Lung (tissue), 12 donors: ENCODE measurements around the gene OR10A4. TPM values are rescaled to one million over a fixed set of nuclear protein-coding genes. Genes with fewer than 3 reads are reported as not detected.
A peak's percentile ranks its signal among the peaks of the same experiment; 100 is the strongest.

Source experiments
- ATAC-seq: fragments of 200-7000 bp; cut with Tn5 transposase; one replicate; pipeline ENCODE4 v1.9.1; 2020; ENCODE audit warnings: moderate number of reproducible peaks; ENCODE audit not compliant: insufficient read depth, low FRiP score
- DNase-seq, 3 donors: peaks; one replicate each; pipeline ENCODE4 v3.0.0-alpha.2; 2013 to 2017
- H3K27ac ChIP-seq, 2 donors: one replicate each; pipeline ENCODE4 v1.5.1; 2013; ENCODE audit warnings: mild to moderate bottlenecking in 2 of 2, moderate library complexity in 2 of 2, control low read depth in 1 of 2, inconsistent platforms in 1 of 2, low read depth in 1 of 2, low read length in 1 of 2
- H3K27me3 ChIP-seq, 3 donors: one replicate each; pipeline ENCODE4 v1.5.1; 2013; ENCODE audit warnings: low read length in 2 of 3; ENCODE audit not compliant: control insufficient read depth in 3 of 3, insufficient read depth in 3 of 3
- H3K36me3 ChIP-seq, 4 donors: one replicate each; pipeline ENCODE4 v1.5.1; 2013; ENCODE audit warnings: low read length in 4 of 4, mild to moderate bottlenecking in 1 of 4, moderate library complexity in 1 of 4; ENCODE audit not compliant: control insufficient read depth in 4 of 4, insufficient read depth in 4 of 4
- H3K4me1 ChIP-seq, 5 donors: one replicate each; pipeline ENCODE4 v1.5.1; 2013; ENCODE audit warnings: low read length in 5 of 5, mild to moderate bottlenecking in 2 of 5, moderate library complexity in 1 of 5; ENCODE audit not compliant: control insufficient read depth in 5 of 5, insufficient read depth in 5 of 5
- H3K4me3 ChIP-seq: one replicate; pipeline ENCODE4 v1.5.1; 2013; ENCODE audit warnings: mild to moderate bottlenecking, control low read depth, moderate library complexity
- H3K9ac ChIP-seq, 2 donors: one replicate each; pipeline ENCODE4 v1.5.1; 2013; ENCODE audit warnings: low read length in 2 of 2, control low read depth in 1 of 2; ENCODE audit not compliant: insufficient read depth in 1 of 2
- H3K9me3 ChIP-seq, 4 donors: one replicate each; pipeline ENCODE4 v1.5.1; 2013; ENCODE audit warnings: low read length in 3 of 4, mild to moderate bottlenecking in 1 of 4, moderate library complexity in 1 of 4; ENCODE audit not compliant: control insufficient read depth in 4 of 4, insufficient read depth in 3 of 4
- WGBS, 2 donors: extraction: QIAGEN DNeasy Blood & Tissue Kit; methylation state at CpG; one replicate each; pipeline ENCODE4 v1.1.7; 2013; 5-methylcytosine and 5-hydroxymethylcytosine counted together
- polyA plus RNA-seq, 2 donors: library from polyadenylated mRNA; stranded (reverse); fragments of 200-250 nt; gene quantifications; one replicate each; pipeline ENCODE4 v1.2.1, GENCODE V29; 2013
- total RNA-seq, 2 donors: library from RNA; depleted of rRNA in 1 of 2; stranded (reverse); fragments of >200 nt in 1 of 2; gene quantifications; one replicate each; pipeline ENCODE4 v1.2.1, GENCODE V29; 2014 to 2021
- TF ChIP-seq, protein P1 (sequence below): IDR thresholded peaks from 2 replicates; pipeline ENCODE4 v1.5.1; 2012; ENCODE audit warnings: mild to moderate bottlenecking; ENCODE audit errors: control extremely low read depth, extremely low read depth
- donor health status: control.
- donor health status: control.
- donor health status: Bipolar disorder and iron deficiency.
- donor health status: healthy.
- donor health status: DM: yes; HTN: yes; CAD: no.

The OR10A4 gene
- total and polyA plus RNA-seq, 4 donors: not detected

DNA sequence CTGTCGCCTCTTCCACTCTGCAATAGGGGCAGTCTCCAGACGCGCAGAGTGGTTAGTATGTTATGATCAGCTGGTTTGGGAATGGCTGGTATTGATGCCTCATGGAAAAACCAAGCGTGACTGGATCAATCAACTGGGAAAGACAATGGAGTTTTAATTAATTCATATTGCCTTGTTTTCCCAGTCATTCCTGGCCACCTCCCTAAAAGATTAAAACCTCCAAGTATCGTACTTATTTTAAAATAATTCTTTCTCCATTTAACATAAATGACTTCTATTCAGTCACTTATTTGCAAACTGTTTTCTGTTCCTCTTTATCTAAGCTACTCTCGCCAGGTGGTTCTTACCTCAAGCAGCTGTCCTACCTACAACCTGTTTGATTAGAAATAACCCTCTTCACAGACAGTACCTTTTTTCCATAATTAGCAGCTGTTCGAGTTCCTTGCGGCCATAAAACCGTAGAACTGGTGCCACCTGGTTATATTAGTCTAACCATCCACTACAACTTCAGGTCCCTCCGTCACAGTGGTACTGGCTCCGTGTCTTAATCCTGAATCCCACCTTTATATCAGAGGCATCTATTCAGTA, 50.7 kb downstream of the OR10A4 start:
- Histone ChIP-seq H3K36me3 (no peaks in the 10 kb centered on the region), H3K9me3 (no peaks in the 10 kb centered on the region), H3K27ac (no peak overlapping the region), H3K9ac (peak overlapping the region in 1 of 2 donors; percentile 52), H3K27me3 (peaks cover 0 to 12% (median 0%) of the 10 kb centered on the region in 3 donors), H3K4me3 (no peak overlapping the region), H3K4me1 (peaks cover 0 to 12% (median 3%) of the 10 kb centered on the region in 5 donors)
- TF ChIP-seq, protein P1, sequence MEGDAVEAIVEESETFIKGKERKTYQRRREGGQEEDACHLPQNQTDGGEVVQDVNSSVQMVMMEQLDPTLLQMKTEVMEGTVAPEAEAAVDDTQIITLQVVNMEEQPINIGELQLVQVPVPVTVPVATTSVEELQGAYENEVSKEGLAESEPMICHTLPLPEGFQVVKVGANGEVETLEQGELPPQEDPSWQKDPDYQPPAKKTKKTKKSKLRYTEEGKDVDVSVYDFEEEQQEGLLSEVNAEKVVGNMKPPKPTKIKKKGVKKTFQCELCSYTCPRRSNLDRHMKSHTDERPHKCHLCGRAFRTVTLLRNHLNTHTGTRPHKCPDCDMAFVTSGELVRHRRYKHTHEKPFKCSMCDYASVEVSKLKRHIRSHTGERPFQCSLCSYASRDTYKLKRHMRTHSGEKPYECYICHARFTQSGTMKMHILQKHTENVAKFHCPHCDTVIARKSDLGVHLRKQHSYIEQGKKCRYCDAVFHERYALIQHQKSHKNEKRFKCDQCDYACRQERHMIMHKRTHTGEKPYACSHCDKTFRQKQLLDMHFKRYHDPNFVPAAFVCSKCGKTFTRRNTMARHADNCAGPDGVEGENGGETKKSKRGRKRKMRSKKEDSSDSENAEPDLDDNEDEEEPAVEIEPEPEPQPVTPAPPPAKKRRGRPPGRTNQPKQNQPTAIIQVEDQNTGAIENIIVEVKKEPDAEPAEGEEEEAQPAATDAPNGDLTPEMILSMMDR: no peak
- ATAC-seq (no peak), DNase-seq (no peak)
- WGBS, 2 donors: 16 to 20% methylated on average over 11 of the region's 11 CpGs

Other genes starting within 250 kb of the OR10A4 start
- 10 to 100 TPM; 14.9 to 39.9 TPM for gene DCHS1, start 220.8 kb upstream of the OR10A4 start, total RNA-seq
- 1 to 10 TPM; 6.0 to 8.2 TPM for gene DCHS1, start 220.8 kb upstream of the OR10A4 start, polyA plus RNA-seq
- 10 to 100 TPM; 28.2 to 43.2 TPM for gene MRPL17, start 193.3 kb upstream of the OR10A4 start, total RNA-seq
- gene MRPL17, start 193.3 kb upstream of the OR10A4 start, polyA plus RNA-seq: 10 to 100 TPM; 48.6 to 81.4 TPM
- under 1 TPM; 0.06 to 0.18 TPM for gene OR2AG2, start 104.6 kb upstream of the OR10A4 start, total RNA-seq
- gene OR2AG2, start 104.6 kb upstream of the OR10A4 start, polyA plus RNA-seq: under 1 TPM in 1 of 2 donors, not detected in 1; 0.01 TPM
- not detected for gene OR2AG1, start 93.6 kb upstream of the OR10A4 start, total RNA-seq
- gene OR2AG1, start 93.6 kb upstream of the OR10A4 start, polyA plus RNA-seq: not detected
- gene OR6A2, start 76.9 kb upstream of the OR10A4 start, total RNA-seq: under 1 TPM; 0.21 to 0.23 TPM
- not detected for gene OR6A2, start 76.9 kb upstream of the OR10A4 start, polyA plus RNA-seq
- not detected for gene OR10A5, start 30.9 kb upstream of the OR10A4 start, total RNA-seq
- gene OR10A5, start 30.9 kb upstream of the OR10A4 start, polyA plus RNA-seq: not detected
- not detected for gene OR10A2, start 13.6 kb upstream of the OR10A4 start, total RNA-seq
- not detected for gene OR10A2, start 13.6 kb upstream of the OR10A4 start, polyA plus RNA-seq
- under 1 TPM in 1 of 2 donors, not detected in 1; 0.25 TPM for gene OR2D2, start 15.9 kb downstream of the OR10A4 start, total RNA-seq
- gene OR2D2, start 15.9 kb downstream of the OR10A4 start, polyA plus RNA-seq: not detected
- gene OR2D3, start 44.4 kb downstream of the OR10A4 start, total RNA-seq: not detected
- gene OR2D3, start 44.4 kb downstream of the OR10A4 start, polyA plus RNA-seq: not detected
- 1 to 10 TPM; 1.2 to 3.9 TPM for gene ZNF215, start 49.8 kb downstream of the OR10A4 start, total RNA-seq
- under 1 TPM; 0.26 to 0.54 TPM for gene ZNF215, start 49.8 kb downstream of the OR10A4 start, polyA plus RNA-seq
- 10 to 100 TPM in 1 of 2 donors, 1 to 10 TPM in 1; 4.7 to 14.1 TPM for gene ZNF214, start 143.7 kb downstream of the OR10A4 start, total RNA-seq
- 1 to 10 TPM in 1 of 2 donors, under 1 TPM in 1; 0.96 to 1.1 TPM for gene ZNF214, start 143.7 kb downstream of the OR10A4 start, polyA plus RNA-seq
- gene NLRP14, start 143.9 kb downstream of the OR10A4 start, total RNA-seq: under 1 TPM; 0.15 to 0.31 TPM
- under 1 TPM in 1 of 2 donors, not detected in 1; 0.01 TPM for gene NLRP14, start 143.9 kb downstream of the OR10A4 start, polyA plus RNA-seq
- gene RBMXL2, start 212.4 kb downstream of the OR10A4 start, total RNA-seq: under 1 TPM; 0.09 to 0.37 TPM
- not detected for gene RBMXL2, start 212.4 kb downstream of the OR10A4 start, polyA plus RNA-seq